HepG2 (cell line): ENCODE measurements around the gene KCTD21. TPM values are rescaled to one million over a fixed set of nuclear protein-coding genes. Genes with fewer than 3 reads are reported as not detected.

Experiments
- ARHGAP35 ChIP-seq: sonication (generic); formaldehyde crosslinking; IDR thresholded peaks from 2 replicates; pipeline ENCODE4 v1.9.0; 2022; ENCODE audit warnings: mild to moderate bottlenecking, inconsistent platforms, moderate library complexity, missing genetic modification reagents, borderline replicate concordance
- CEBPB ChIP-seq: IDR thresholded peaks from 2 replicates; pipeline ENCODE4 v1.6.1; 2011; ENCODE audit warnings: low read depth, low read length, improper control_type of control experiment, borderline replicate concordance
- CREB1 ChIP-seq, 2 experiments: fragments of 450-650 bp in 1 of 2; IDR thresholded peaks; 2 replicates each; pipeline ENCODE4 v1.6.1; 2016 to 2017; ENCODE audit warnings: control low read depth in 1 of 2, mild to moderate bottlenecking in 1 of 2, missing compliant biosample characterization in 1 of 2, missing genetic modification characterization in 1 of 2
- DNMT1 ChIP-seq: sonication (generic); formaldehyde crosslinking; IDR thresholded peaks from 2 replicates; pipeline ENCODE4 v1.5.1; 2020; ENCODE audit warnings: mild to moderate bottlenecking, missing genetic modification reagents
- ELF1 ChIP-seq: sonication (generic); formaldehyde crosslinking; IDR thresholded peaks from 2 replicates; pipeline ENCODE4 v1.4.0; 2020; ENCODE audit warnings: missing genetic modification reagents
- ELF4 ChIP-seq: sonication (generic); formaldehyde crosslinking; IDR thresholded peaks from 2 replicates; pipeline ENCODE4 v1.5.0; 2020; ENCODE audit warnings: missing genetic modification reagents, mild to moderate bottlenecking, moderate library complexity, borderline replicate concordance
- FOXA1 ChIP-seq, 2 experiments: fragments of 450-650 bp in 1 of 2; sonication (generic) in 1 of 2; formaldehyde crosslinking in 1 of 2; IDR thresholded peaks; 2 replicates each; pipeline versions ENCODE4 v1.4.0 to v1.6.1; 2016 to 2020; ENCODE audit warnings: missing genetic modification reagents in 1 of 2
- ISX ChIP-seq: sonication (generic); formaldehyde crosslinking; conservative IDR thresholded peaks from 2 replicates; pipeline ENCODE4 v1.5.0; 2020; ENCODE audit warnings: missing genetic modification reagents
- KLF13 ChIP-seq: sonication (generic); formaldehyde crosslinking; IDR thresholded peaks from 2 replicates; pipeline ENCODE4 v1.4.0; 2020; ENCODE audit warnings: mild to moderate bottlenecking, missing genetic modification reagents
- MED13 ChIP-seq: sonication (generic); formaldehyde crosslinking; IDR thresholded peaks from 2 replicates; pipeline ENCODE4 v1.5.0; 2020; ENCODE audit warnings: missing genetic modification reagents
- MED8 ChIP-seq: sonication (generic); formaldehyde crosslinking; IDR thresholded peaks from 2 replicates; pipeline ENCODE4 v1.8.1; 2023; ENCODE audit warnings: mild to moderate bottlenecking, missing genetic modification reagents; ENCODE audit not compliant: insufficient replicate concordance
- REL ChIP-seq: sonication (generic); formaldehyde crosslinking; conservative IDR thresholded peaks from 2 replicates; pipeline ENCODE4 v1.8.0; 2022; ENCODE audit warnings: mild to moderate bottlenecking, missing genetic modification reagents, moderate library complexity
- ZNF451 ChIP-seq: sonication (generic); formaldehyde crosslinking; IDR thresholded peaks from 2 replicates; pipeline ENCODE4 v1.5.0; 2020; ENCODE audit warnings: mild to moderate bottlenecking, missing genetic modification reagents
- ZNF496 ChIP-seq: sonication (generic); formaldehyde crosslinking; IDR thresholded peaks from 2 replicates; pipeline ENCODE4 v1.8.1; 2023; ENCODE audit warnings: mild to moderate bottlenecking, moderate library complexity, missing genetic modification reagents; ENCODE audit not compliant: insufficient replicate concordance
- ZNF746 ChIP-seq: sonication (generic); formaldehyde crosslinking; IDR thresholded peaks from 2 replicates; pipeline ENCODE4 v1.8.0; 2022; ENCODE audit warnings: mild to moderate bottlenecking, missing genetic modification reagents
- ZNF792 ChIP-seq: IDR thresholded peaks from 2 replicates; pipeline ENCODE4 v1.6.1; 2016
- polyA plus RNA-seq, 8 experiments: library from polyadenylated mRNA; depleted of rRNA in 3 of 8; stranded (reverse) in 7 of 8; unstranded in 1 of 8; fragments of >200 nt; fragmentation: Illumina TruSeq in 4 of 8; extraction: Trizol in 4 of 8; gene quantifications; 2 replicates each; pipeline versions ENCODE4 v1.2.1 to v1.2.3, GENCODE V29; 2011 to 2016; ENCODE audit warnings: low read depth in 4 of 8, missing spikeins in 1 of 8, mixed read lengths in 1 of 8; ENCODE audit not compliant: insufficient read depth in 1 of 8
- total RNA-seq, 5 experiments: library from RNA; depleted of rRNA; stranded (reverse); fragments of >200 nt; fragmentation: Illumina TruSeq; extraction: Trizol; gene quantifications; 2 replicates each; pipeline ENCODE4 v1.2.3, GENCODE V29; 2016; ENCODE audit warnings: low read depth in 1 of 5
- TF ChIP-seq, protein P1 (sequence below): sonication (generic); formaldehyde crosslinking; IDR thresholded peaks from 2 replicates; pipeline ENCODE4 v1.5.0; 2020; ENCODE audit warnings: mild to moderate bottlenecking, missing genetic modification reagents, moderate library complexity
- TF ChIP-seq, protein P2 (sequence below): sonication (generic); formaldehyde crosslinking; IDR thresholded peaks from 2 replicates; pipeline ENCODE4 v1.8.1; 2023; ENCODE audit warnings: mild to moderate bottlenecking, inconsistent platforms, moderate library complexity, missing genetic modification reagents, borderline replicate concordance
- TF ChIP-seq, protein P3 (sequence below): conservative IDR thresholded peaks from 2 replicates; pipeline ENCODE4 v1.6.1; 2018; ENCODE audit warnings: missing genetic modification reagents
- TF ChIP-seq, protein P4 (sequence below): sonication (generic); formaldehyde crosslinking; conservative IDR thresholded peaks from 2 replicates; pipeline ENCODE4 v1.4.0; 2020; ENCODE audit warnings: missing genetic modification reagents
- TF ChIP-seq, protein P5 (sequence below): sonication (generic); formaldehyde crosslinking; IDR thresholded peaks from 2 replicates; pipeline ENCODE4 v1.4.0; 2020; ENCODE audit warnings: low read depth, mild to moderate bottlenecking, missing genetic modification reagents

Gene KCTD21
- total and polyA plus RNA-seq, 2 of the 13 experiments (the other 11 are each of a cell fraction or from before 2014, with no cell fraction given), result 3.1 to 13.5 TPM

DNA sequence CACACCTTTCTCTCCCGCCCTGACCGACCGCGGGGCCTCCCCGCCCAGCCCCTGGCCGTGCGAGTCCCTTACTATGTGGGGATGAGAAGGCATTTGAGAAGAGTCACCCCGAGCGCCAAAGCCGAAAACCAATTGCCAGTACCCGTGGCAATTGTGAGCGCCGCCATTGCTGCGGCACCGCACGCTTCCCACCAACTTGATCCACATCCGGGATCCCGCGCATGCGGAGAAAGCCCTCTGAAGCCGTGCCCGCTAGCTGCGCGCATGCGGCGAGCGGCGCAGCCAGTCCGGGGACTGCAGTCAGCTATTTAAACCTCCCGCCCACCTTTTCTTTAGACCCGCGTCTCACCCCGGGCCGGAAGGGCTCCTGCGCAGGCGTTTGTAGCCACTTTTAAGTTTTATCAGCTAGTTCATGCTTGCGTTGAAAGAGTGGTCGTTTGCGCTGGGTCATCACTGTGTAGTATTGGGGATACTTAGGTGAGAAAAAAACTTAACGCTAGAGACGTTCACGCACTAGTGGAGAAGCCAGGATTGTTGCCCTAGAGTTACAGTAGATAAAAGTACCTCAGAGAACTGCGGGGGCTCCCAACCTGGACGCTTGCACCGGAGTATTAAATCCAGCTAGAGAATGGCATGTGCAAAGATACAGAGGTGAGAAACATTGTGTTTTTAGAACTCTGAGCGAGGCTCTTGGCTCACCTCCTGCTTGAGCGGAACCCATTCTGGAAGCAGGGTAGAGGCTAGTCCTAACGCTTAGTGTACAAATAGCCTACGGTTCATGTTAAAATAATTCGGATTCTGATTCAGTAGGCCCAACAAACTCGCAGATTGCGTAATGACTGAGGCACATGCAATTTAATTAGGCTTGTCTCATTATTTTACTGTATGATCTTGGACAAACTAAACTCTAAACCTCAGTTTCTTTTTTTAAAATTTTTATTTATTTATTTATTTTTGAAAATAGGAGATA is 48.7 kb downstream of the KCTD21 start, which contains the start of gene ALG8 (continued):
- peak; percentile 18 for TF ChIP-seq MED8 (CRISPR knock-in tag)
- no peak for TF ChIP-seq ZNF496 (CRISPR knock-in tag)
- TF ChIP-seq ISX (CRISPR knock-in tag), result peak; percentile 84; the same call in 1 of the 2 replicates
- TF ChIP-seq, protein P1, sequence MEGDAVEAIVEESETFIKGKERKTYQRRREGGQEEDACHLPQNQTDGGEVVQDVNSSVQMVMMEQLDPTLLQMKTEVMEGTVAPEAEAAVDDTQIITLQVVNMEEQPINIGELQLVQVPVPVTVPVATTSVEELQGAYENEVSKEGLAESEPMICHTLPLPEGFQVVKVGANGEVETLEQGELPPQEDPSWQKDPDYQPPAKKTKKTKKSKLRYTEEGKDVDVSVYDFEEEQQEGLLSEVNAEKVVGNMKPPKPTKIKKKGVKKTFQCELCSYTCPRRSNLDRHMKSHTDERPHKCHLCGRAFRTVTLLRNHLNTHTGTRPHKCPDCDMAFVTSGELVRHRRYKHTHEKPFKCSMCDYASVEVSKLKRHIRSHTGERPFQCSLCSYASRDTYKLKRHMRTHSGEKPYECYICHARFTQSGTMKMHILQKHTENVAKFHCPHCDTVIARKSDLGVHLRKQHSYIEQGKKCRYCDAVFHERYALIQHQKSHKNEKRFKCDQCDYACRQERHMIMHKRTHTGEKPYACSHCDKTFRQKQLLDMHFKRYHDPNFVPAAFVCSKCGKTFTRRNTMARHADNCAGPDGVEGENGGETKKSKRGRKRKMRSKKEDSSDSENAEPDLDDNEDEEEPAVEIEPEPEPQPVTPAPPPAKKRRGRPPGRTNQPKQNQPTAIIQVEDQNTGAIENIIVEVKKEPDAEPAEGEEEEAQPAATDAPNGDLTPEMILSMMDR (CRISPR knock-in tag), result no peak
- TF ChIP-seq CEBPB, result peak; percentile 88
- TF ChIP-seq, protein P2, sequence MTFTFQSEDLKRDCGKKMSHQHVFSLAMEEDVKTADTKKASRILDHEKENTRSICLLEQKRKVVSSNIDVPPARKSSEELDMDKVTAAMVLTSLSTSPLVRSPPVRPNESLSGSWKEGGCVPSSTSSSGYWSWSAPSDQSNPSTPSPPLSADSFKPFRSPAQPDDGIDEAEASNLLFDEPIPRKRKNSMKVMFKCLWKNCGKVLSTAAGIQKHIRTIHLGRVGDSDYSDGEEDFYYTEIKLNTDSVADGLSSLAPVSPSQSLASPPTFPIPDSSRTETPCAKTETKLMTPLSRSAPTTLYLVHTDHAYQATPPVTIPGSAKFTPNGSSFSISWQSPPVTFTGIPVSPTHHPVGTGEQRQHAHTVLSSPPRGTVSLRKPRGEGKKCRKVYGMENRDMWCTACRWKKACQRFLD, result peak; percentile 91; the same call in 1 of the 2 replicates
- peak; percentile 91 for TF ChIP-seq ZNF792
- TF ChIP-seq ZNF746 (CRISPR knock-in tag), result peak; percentile 25; the same call in 1 of the 2 replicates
- TF ChIP-seq ELF1 (CRISPR knock-in tag), result peak; percentile 95
- peak; percentile 94; the same call in 1 of the 2 replicates for TF ChIP-seq ELF4 (CRISPR knock-in tag)
- TF ChIP-seq, protein P3, sequence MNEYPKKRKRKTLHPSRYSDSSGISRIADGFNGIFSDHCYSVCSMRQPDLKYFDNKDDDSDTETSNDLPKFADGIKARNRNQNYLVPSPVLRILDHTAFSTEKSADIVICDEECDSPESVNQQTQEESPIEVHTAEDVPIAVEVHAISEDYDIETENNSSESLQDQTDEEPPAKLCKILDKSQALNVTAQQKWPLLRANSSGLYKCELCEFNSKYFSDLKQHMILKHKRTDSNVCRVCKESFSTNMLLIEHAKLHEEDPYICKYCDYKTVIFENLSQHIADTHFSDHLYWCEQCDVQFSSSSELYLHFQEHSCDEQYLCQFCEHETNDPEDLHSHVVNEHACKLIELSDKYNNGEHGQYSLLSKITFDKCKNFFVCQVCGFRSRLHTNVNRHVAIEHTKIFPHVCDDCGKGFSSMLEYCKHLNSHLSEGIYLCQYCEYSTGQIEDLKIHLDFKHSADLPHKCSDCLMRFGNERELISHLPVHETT (CRISPR knock-in tag), result peak; percentile 38; the same call in 1 of the 2 replicates
- TF ChIP-seq CREB1 (IDR thresholded peaks at IDR 0.05), result 0 out of 2 replicates have a peak, but pooled peaks have one; percentile 43
- TF ChIP-seq CREB1 (CRISPR knock-in tag; IDR thresholded peaks at IDR 0.05), result peak; percentile 88
- TF ChIP-seq MED13 (CRISPR knock-in tag), result peak; percentile 91
- TF ChIP-seq FOXA1 (IDR thresholded peaks at IDR 0.05), result no peak
- peak; percentile 59 for TF ChIP-seq FOXA1 (CRISPR knock-in tag; IDR thresholded peaks at IDR 0.05)
- no peak for TF ChIP-seq DNMT1 (CRISPR knock-in tag)
- no peak; the same call in 1 of the 2 replicates for TF ChIP-seq ARHGAP35 (CRISPR knock-in tag)
- TF ChIP-seq ZNF451 (CRISPR knock-in tag), result no peak
- TF ChIP-seq, protein P4, sequence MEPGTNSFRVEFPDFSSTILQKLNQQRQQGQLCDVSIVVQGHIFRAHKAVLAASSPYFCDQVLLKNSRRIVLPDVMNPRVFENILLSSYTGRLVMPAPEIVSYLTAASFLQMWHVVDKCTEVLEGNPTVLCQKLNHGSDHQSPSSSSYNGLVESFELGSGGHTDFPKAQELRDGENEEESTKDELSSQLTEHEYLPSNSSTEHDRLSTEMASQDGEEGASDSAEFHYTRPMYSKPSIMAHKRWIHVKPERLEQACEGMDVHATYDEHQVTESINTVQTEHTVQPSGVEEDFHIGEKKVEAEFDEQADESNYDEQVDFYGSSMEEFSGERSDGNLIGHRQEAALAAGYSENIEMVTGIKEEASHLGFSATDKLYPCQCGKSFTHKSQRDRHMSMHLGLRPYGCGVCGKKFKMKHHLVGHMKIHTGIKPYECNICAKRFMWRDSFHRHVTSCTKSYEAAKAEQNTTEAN (CRISPR knock-in tag), result peak; percentile 88
- TF ChIP-seq REL (CRISPR knock-in tag), result peak; percentile 85; the same call in 1 of the 2 replicates
- peak; percentile 65; the same call in 1 of the 2 replicates for TF ChIP-seq KLF13 (CRISPR knock-in tag)
- TF ChIP-seq, protein P5, sequence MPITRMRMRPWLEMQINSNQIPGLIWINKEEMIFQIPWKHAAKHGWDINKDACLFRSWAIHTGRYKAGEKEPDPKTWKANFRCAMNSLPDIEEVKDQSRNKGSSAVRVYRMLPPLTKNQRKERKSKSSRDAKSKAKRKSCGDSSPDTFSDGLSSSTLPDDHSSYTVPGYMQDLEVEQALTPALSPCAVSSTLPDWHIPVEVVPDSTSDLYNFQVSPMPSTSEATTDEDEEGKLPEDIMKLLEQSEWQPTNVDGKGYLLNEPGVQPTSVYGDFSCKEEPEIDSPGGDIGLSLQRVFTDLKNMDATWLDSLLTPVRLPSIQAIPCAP (CRISPR knock-in tag), result peak; percentile 44; the same call in 1 of the 2 replicates
